Hippocampal formation (tissue), 2 donors: ENCODE results near the gene NIT2.
"Not testable (repeated sequence)": the region's sequence is repeated elsewhere in the genome, so short reads cannot be mapped to it uniquely, and the experiment has no call there.

Experiments used
- DNase-seq, 2 donors: peaks; one replicate each; lab custom pipeline; 2025; lab: John Stamatoyannopoulos, UW

NIT2 gene

DNA sequence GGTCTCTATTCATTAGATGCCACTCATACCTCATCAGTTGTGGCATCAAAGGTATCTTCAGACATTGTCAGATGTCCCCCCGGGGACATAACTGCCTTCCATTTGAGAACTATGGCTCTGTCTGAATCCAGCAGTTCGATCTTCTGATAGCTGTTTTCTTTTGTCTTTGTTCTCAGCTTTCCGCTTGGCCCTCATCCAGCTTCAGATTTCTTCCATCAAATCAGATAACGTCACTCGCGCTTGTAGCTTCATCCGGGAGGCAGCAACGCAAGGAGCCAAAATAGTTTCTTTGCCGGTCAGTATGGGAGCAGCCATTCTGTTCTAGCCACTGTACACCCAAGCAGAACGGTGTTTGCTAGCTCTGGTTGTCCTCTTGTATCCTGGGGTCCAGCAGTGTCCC is 4.4 kb downstream of the NIT2 start:
- DNase-seq, result no peak

DNA sequence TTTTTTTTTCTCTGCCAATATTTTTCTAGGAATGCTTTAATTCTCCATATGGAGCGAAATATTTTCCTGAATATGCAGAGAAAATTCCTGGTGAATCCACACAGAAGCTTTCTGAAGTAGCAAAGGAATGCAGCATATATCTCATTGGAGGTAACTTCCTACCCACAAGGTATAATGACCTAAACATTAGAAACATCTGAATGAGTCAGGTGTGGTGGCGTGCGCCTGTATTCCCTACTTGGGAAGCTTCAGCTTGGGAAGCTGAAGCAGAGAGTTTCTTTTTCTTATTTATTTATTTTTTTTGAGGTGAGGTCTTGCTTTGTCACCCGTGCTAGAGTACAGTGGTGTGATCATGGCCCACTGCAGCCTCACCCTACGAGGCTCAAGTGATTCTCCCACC is 5.2 kb downstream of the NIT2 start:
- no peak for DNase-seq

DNA sequence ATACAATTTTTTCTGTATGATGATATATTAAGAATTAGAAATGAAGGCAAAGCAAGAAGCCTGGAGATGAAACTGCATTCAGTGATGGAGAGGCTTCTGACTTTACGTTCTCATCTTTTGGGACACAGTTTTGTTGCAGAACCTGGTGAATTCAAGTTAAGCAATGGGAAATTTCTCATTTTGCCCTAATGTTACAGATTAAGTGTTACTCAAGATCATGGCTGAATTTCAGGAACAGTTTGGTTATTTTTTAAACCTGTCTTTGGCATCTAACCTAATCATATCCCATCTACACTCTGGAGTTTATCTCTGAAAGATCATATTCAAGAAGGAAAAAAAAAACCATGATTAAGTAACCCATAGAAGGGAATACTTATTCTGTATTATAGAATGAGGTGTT is 6.0 kb downstream of the NIT2 start:
- DNase-seq, result no peak

DNA sequence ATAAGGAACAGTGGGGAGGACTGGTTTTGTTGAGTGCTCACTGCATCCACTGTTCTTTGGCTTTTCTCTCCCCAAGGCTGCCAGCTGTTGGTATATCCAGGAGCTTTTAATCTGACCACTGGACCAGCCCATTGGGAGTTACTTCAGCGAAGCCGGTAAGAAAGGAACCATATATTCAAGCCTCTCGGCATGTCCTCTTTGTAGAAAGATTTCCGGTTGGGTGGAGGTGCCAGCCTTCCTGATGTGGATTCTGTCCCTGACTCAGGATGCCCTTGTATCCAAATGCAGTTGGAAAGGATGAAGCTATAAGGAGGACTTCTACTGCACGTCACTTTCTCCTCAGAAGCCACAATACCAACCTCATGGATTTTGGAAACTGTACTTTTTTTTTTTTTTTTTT is 14.2 kb downstream of the NIT2 start:
- no peak for DNase-seq

DNA sequence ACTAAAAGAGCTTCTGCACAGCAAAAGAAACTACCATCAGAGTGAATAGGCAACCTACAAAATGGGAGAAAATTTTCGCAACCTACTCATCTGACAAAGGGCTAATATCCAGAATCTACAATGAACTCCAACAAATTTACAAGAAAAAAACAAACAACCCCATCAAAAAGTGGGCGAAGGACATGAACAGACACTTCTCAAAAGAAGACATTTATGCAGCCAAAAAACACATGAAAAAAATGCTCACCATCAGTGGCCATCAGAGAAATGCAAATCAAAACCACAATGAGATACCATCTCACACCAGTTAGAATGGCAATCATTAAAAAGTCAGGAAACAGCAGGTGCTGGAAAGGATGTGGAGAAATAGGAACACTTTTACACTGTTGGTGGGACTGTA is 17.2 kb downstream of the NIT2 start:
- DNase-seq, result not testable (repeated sequence)

DNA sequence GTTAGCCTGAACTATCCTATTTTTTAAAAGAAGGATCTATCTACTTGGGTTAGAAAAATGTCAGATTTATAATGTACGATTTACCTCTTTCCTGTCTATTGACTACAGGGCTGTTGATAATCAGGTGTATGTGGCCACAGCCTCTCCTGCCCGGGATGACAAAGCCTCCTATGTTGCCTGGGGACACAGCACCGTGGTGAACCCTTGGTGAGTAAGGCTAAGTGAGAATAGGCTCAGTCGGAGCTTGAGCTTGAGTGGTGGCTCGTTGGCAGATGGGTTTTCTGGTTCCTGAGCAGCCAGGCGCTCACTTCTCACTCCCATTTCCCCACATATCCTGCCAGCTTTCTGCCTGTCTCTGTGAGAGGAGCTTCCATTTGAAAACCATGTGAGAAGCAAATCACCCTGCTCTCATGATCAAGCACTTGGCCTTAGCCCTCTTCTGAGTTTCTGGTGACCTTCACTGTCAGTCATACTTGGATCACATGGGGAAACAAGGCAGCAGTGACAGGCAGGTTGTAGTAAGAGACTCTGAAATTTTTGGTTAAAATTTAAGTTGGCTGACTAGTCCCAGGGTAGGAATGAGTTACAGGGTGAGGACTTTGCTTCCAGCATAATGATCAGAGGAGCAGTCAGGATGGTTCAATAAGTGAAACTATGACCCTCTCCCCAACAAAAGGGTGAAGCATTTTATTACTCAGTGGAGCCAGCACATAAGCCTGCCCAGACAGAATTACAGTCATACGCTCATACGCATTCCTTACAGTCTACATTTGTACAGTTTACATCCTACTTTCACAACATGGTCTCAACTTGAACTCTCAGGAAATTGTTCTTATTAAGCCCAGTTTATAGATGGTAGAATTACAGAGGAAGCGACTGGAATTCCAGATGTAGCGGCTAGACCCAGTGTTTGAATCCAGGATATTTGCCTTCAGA is 18.0 kb downstream of the NIT2 start:
- no peak for DNase-seq

DNA sequence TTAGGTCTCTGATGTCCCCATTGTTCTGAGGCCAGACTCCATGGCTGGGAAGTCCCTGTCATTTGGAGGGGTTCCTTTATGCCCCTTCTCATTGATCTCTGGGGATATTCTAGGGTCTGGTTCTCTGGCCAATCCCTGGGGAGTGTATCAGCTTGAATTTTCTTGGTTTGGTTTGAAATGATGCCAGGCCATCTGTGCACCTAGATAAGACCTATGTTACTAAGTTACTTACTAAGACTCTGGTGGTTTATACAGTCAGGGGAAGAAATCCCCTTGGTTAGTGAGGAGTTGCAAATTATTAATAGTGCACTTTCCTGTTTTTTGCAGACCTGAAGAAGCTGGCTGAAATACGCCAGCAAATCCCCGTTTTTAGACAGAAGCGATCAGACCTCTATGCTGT is 20.3 kb downstream of the NIT2 start:
- DNase-seq, result no peak

- DNase-seq, result no peak
These were observed 23.9 kb downstream of the NIT2 start for GRCh38 chr3:100358413-100358812.

GRCh38 chr3:100359035-100359434 is 24.5 kb downstream of the NIT2 start:
- DNase-seq, result no peak

- no peak for DNase-seq
These were observed 26.4 kb downstream of the NIT2 start for GRCh38 chr3:100360757-100361496.

DNA sequence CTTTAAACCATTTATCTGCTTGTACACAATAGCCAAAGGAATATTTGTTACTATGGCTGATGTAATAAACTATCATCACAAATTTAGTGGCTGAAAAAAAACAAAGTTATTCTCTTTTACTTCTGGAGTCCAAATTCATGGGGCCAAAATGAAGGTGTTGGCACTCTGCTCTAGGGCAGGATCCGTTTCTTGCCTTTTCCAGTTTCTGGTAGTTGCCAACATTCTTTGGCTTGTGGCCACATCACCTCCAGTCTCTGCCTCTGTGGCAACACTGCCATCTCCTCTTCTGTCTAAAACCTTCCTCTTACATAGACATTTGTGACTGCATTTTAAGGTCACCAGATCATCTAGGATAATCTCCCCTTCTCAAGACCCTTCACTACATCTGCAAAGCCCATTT is 27.3 kb downstream of the NIT2 start:
- DNase-seq, result no peak

GRCh38 chr3:100364421-100364820 is 29.9 kb downstream of the NIT2 start:
- no peak for DNase-seq

DNA sequence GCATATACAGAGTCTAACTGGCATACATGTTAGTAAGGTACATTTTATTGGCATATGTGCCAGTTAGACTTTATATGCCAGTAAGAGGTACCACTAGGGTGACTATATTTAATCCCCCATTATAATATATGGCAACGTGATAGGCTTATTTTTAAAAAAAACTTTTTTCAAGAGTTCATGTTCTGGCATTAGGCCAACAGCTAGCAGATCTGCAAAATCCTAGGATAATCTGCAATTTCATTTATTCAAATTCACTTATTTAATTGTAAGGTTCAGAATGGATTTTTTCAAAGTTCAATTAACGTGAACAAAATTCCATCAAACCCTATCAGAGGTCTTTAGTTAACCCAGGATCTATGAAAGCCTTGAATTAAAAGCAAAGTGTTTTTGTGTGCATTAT is 31.9 kb downstream of the NIT2 start:
- no peak for DNase-seq

DNA sequence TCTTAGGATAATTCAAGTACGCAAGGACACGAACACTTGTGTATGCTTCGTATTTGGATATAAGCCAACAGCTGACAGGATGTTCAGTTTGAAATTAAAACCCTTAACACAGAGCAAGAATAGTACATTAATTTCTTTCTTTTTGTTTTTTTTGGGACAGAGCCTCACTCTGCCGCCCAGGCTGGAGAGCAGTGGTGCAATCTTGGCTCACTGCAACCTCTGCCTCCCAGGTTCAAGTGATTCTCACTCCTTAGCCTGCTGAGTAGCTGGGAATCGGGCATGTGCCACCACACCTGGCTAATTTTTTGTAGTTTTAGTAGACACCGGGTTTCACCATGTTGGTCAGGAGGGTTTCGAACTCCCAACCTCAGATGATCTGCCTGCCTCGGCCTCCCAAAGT is 33.9 kb downstream of the NIT2 start:
- DNase-seq, result no peak

DNA sequence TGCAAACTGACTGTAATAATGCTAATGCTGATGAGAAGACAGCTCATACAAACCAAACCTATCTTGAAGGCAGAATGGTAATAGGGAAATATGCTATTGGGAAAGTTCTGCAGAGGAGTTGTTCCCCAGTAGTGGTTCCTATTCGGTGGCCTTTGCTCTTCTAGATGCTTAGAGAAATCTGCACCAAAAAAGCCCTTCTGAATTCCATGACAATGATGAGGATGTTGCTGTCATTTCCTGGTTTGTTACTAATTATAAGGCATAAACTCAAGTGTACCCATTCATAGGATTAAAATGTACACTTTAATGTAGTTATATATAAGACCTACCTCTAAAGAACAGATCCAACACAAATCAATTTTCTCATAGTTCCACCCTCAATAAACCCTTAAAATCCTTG is 36.2 kb downstream of the NIT2 start:
- DNase-seq, result no peak

GRCh38 chr3:100374521-100374920 is 40.0 kb downstream of the NIT2 start:
- DNase-seq, result no peak

DNA sequence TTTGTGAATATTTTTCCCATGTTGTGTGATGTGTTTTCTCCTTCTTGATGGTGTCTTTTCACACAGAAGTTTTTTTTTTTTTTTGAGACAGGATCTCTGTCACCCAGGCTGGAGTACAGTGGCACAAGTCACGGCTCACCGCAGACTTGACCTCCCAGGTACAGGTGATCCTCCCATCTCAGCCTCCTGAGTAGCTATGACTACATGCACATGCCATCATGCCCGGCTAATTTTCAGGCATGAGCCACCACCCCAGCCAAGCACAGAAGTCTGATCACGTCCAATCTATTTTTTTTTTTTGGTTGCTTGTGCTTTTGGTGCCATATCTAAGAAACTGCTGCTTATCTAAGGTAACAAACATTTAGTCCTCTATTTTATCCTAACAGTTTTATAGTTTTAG is 41.7 kb downstream of the NIT2 start:
- no peak for DNase-seq

- DNase-seq, result no peak
These were observed 50.4 kb downstream of the NIT2 start for GRCh38 chr3:100384733-100385525.

- DNase-seq, result no peak
These were observed 52.0 kb downstream of the NIT2 start for GRCh38 chr3:100386437-100387074.

DNA sequence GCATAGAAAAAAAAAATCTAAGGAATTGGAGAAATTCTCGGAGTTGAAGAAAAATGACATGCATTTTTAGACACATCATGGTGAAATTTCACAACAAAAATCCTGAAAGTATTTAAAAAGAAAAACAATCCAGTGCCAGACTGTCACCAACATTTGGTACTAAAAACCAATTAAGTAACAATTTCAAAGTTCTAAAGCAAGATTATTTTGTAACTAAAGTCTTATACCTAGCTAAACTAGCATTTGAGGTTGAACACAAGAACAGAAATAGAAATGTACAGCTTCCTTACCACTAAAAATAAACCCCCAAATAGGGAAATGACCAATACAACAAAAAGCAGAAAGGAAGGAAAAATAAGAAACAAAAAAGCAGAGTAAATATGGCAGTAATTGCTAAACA is 54.5 kb downstream of the NIT2 start:
- no peak for DNase-seq

DNA sequence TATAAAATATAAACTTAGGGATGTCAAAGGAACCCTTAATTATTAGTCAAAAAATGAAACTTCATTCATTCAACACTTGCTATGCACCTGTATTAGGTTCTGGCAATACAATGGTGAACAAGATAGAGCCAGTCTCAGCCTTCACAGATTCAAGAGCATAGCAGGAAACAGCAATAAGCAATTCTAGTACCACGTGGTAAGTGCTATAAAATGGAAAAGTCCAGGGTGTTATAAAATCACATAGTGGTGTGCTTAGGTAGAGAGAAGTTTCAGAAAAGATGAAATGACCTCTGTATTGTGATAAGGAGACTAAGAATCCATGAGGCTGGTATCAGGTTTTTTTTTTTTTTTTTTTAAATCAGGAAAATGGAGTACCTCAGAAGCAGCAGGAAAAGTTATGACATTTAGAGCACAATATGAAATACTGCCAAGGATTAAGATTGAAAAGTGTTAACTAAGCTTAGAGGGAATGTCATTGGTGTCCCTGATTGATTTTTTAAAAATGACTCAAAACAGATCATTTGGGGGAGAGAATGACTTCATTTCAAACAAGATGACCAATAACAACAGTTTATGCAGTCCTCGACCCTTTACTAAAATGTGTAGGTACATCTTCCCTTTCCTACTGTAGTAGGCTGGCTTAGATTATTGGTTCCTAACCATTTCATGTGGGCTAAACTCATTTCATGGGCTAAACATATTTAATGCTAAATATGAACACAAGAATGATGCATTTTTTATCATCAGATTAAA is 61.3 kb downstream of the NIT2 start:
- DNase-seq, result no peak
